C4-2B (cell line): ENCODE data around the gene ABCF2.

Experiments
- ZFX ChIP-seq: fragments of 450-650 bp; IDR thresholded peaks from 2 replicates; pipeline ENCODE4 v1.6.1; 2017
- TF ChIP-seq, protein P1 (sequence below): fragments of 450-650 bp; conservative IDR thresholded peaks from 2 replicates; pipeline ENCODE4 v1.5.1; 2017; ENCODE audit warnings: mild to moderate bottlenecking

GRCh38 chr7:151188252-151188542, 38.8 kb downstream of the ABCF2 start:
- TF ChIP-seq, protein P1, sequence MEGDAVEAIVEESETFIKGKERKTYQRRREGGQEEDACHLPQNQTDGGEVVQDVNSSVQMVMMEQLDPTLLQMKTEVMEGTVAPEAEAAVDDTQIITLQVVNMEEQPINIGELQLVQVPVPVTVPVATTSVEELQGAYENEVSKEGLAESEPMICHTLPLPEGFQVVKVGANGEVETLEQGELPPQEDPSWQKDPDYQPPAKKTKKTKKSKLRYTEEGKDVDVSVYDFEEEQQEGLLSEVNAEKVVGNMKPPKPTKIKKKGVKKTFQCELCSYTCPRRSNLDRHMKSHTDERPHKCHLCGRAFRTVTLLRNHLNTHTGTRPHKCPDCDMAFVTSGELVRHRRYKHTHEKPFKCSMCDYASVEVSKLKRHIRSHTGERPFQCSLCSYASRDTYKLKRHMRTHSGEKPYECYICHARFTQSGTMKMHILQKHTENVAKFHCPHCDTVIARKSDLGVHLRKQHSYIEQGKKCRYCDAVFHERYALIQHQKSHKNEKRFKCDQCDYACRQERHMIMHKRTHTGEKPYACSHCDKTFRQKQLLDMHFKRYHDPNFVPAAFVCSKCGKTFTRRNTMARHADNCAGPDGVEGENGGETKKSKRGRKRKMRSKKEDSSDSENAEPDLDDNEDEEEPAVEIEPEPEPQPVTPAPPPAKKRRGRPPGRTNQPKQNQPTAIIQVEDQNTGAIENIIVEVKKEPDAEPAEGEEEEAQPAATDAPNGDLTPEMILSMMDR, result no peak
- no peak for TF ChIP-seq ZFX
